Kidney tubule cell (primary cell): Measurements from ENCODE around the gene CTSZ.
"Not testable (repeated sequence)": the region's sequence is repeated elsewhere in the genome, so short reads cannot be mapped to it uniquely, and the experiment has no call there.

ENCODE experiments used
- DNase-seq: peaks from one replicate; pipeline ENCODE4 v3.0.0-alpha.2; 2018; ENCODE audit warnings: low spot score

The CTSZ gene

GRCh38 chr20:58978351-58979190 is 28.5 kb downstream of the CTSZ start:
- DNase-seq, result no peak

GRCh38 chr20:58976061-58976730 is 30.9 kb downstream of the CTSZ start:
- peak; percentile 47 for DNase-seq

GRCh38 chr20:58975353-58975752 is 31.7 kb downstream of the CTSZ start:
- DNase-seq, result no peak

DNA sequence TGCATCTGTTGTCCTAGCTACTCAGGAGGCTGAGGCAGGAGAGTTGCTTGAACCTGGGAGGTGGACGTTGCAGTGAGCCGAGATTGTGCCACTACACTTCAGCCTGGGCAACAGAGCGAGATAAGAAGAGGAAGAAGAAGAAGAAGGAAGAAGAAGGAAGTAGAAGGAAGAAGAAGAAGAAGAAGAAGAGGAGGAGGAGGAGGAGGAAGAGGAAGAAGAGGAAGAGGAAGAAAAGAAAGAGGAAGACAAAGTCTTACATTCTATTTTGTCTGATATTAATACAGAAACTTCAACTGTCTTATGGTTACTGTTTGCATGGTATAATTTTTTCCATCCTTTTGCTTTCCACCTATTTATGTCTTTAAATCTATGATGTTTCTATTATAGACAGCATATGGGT is 33.2 kb downstream of the CTSZ start:
- no peak for DNase-seq

- DNase-seq, result no peak
Observed at GRCh38 chr20:58973179-58973578, 33.9 kb downstream of the CTSZ start.

GRCh38 chr20:58971429-58971828 is 35.6 kb downstream of the CTSZ start:
- DNase-seq, result no peak

DNA sequence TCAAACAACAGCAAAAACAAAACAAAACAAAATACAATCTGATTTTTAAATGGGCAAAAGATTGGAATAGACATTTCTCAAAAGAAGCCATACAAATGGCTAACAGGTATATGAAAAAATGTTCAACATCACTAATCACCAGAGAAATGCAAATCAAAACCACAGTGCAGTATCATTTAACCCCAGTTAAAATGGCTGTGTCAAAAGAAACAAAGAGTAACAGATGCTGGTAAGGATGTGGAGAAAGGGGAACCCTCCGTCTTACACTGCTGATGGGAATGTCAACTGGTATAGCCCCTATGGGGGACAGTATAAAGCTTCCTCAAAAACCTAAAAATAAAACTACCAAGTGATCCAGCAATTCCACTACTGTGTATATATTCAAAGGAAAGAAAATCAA is 36.9 kb downstream of the CTSZ start:
- no peak for DNase-seq

- no peak for DNase-seq
Observed at GRCh38 chr20:58969439-58969838, 37.6 kb downstream of the CTSZ start.

DNA sequence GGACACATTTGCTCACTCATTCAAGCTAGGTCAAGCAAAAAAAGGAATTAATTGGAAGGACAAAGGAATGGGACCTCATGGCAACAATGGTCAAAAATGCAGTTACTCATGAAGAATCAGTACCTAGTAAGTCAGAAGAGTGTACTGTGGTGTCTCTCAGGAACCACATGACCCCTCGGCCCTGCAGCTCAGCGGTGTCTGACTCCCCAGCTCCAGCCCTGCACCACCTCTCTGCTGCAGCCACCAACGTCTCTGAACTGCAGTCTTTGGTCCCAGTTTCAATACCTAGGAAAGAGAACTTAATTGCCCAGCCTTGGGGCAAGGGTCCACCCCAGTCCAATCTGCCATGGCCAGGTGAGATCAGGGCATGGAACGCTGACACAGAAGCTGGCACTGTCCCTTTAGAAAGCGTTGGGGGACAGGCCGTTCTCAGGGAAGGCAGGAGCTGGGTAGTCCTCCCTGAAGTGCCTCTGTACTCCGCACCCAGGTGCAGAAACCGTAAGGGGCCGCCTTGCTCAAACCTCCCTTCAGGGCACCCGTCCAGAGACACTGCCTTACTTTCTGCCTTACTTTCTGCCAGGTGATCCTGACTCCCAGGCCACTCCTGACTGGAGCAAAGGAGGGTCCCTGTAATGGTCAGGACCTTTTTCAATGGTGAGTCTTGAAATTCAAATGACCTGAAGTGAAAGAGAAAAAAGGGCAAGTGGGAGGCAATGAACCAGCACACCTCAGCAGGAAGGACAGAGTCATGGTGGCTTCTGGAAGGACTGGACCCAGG is 39.2 kb downstream of the CTSZ start:
- DNase-seq, result no peak

DNA sequence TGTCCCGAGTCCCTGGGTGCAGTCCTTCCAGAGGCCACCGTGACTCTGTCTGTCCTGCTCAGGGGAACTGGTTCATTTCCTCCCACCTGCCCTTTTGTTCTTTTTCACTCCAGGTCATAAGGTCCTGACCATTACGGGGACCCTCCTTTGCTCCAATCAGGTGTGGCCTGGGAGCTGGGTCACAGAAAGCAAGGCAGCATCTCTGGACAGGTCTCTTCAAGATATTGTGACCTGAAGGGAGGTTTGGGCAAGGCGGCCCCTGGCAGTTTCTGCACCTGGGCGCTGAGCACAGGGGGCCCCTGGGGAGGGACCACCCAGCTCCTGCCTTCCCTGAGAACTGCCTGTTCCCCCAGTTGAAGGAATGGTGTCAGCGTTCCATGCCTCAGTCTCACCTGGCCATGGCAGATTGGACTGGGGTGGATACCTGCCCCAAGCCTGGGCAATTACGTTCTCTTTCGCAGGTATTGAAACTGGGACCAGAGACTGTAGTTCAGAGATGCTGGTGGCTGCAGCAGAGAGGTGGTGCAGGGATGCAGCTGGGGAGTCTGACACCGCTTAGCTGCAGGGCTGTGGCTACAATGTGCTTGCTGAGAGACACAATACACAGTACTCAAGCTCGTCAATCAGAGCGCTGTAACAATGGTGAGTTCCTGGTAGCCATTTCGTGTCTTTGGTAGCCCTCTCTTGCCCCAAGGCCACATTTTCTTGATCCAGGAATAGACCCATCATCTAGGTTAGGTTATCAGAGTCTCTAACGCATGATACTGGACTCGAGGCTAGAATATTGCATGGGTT is 41.6 kb downstream of the CTSZ start:
- DNase-seq, result no peak

- not testable (repeated sequence) for DNase-seq
Observed at GRCh38 chr20:58963922-58964321, 43.1 kb downstream of the CTSZ start.

DNA sequence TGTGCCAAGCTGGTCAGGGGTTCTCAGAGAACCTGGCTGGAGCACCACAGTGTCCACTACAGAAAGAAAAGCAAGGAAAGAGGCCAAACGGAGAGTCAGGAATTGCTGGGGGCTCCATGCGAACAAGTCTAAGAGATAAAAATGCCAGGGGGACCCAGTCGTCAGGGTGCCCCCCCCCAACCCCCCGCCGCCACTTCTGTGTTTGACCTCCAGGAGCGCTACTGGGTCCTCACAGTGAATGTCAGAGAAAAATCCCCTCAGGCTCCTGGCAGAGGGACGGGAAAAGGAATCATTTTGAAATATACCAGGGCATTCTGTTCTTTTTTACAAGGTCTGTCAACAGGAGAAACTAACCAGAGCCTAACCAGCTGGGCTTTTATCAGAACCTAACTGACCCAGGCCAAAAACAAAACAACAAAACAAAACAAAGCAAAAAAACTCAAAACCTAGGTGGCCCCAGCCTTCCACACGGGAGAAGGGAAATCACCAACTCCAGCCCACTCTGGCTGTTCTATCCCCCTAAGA is 43.9 kb downstream of the CTSZ start:
- no peak for DNase-seq

GRCh38 chr20:58959652-58960051 is 47.4 kb downstream of the CTSZ start:
- no peak for DNase-seq

GRCh38 chr20:58956078-58956477 is 51.0 kb downstream of the CTSZ start:
- no peak for DNase-seq

DNA sequence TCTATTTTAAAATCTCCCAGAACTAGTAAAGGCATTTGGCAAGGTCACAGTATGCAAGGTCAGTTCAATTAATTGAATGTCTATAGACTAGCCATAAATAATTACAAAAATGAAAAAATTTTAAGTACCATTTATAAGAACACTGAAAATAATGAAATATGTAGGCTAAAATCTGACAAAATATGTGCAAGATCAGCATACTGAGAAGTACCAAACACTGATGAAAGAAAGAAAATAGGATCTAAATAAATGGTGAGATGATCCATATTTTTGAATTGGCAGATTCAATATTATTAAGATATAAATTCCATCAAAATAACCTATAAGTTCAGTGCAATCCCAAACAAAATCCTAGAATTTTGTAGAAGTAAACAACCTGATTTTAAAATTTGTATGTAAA is 54.0 kb downstream of the CTSZ start:
- DNase-seq, result no peak

- DNase-seq, result no peak
Observed at GRCh38 chr20:58950603-58951002, 56.5 kb downstream of the CTSZ start.

DNA sequence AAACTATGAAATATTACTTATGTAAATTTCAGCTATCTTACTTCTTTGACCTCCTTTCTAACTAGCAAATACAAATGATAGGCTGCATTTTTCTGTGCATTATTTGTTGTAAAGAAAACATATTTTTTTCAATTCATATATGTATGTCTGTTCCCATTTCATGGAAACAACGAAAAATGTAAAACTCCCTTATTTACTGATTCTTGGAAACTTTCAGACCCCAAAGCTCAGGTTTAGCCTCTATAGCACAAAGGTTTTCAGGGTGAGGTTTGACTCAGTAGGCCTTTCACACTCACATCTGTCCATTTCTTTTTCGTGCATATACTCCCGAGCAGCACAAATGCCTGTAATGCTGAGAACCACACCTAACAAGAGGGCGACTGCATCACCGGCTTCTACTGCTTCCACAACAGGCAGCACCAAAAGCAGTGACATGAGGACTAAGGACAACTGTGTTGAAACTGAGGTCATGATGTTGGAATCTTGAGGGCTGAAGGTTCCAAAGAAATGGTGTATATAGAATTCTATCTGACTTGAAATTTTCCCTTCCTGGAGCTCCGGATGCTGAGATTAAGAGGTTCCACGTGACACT is 59.2 kb downstream of the CTSZ start:
- DNase-seq, result not testable (repeated sequence)

DNA sequence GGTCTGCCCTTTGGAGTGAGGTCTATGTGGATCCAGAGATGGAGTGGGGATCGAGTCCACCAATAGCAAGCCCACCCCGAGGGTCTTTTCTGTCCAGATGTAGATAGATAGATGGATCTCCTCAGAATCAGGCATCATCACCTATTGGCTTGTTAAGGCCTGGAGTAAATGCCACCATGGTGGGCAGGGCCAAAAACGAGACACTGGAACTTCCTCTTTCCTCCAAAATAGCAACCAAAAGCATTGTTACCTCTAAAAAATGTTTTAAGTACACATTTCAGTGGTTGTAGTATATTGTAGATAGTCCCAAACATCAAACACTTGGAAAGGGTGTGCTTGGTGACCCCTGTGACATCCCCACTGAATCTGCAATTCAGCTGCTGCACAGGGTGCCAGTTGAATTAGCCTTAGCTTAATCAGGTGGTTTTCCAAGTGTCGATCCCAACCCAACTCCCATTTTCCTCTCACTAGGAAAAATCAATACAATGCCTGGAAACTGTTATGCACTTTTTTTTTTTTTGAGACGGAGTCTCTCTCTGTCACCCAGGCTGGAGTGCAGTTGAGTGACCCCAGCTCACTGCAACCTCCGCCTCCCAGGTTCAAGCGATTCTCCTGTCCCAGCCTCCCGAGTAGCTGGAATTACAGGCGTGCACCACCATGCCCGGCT is 61.0 kb downstream of the CTSZ start:
- DNase-seq, result no peak
